Measurements from ENCODE around the gene SH3BP4.
"Not testable (repeated sequence)": the region's sequence is repeated elsewhere in the genome, so short reads cannot be mapped to it uniquely, and the experiment has no call there.

The SH3BP4 gene

GRCh38 chr2:235056768-235057167, 105.0 kb downstream of the SH3BP4 start:
- TF ChIP-seq CTCF (IDR thresholded peaks at IDR 0.05; ENCODE audit: insufficient read depth, low read depth, low read length, missing control alignments), result no peak
- no peak overlapping the region for H3K4me3 ChIP-seq (ENCODE audit: low read depth, low read length)
- no peak for DNase-seq (ENCODE audit: low read depth)

- H3K4me3 ChIP-seq (ENCODE audit: low read depth, low read length); DNase-seq (ENCODE audit: low read depth): not testable (repeated sequence)
These were observed 105.8 kb downstream of the SH3BP4 start for GRCh38 chr2:235057616-235058015.

- H3K4me3 ChIP-seq (ENCODE audit: low read depth, low read length), result no peak overlapping the region
- no peak for TF ChIP-seq CTCF (IDR thresholded peaks at IDR 0.05; ENCODE audit: insufficient read depth, low read depth, low read length, missing control alignments)
- no peak for DNase-seq (ENCODE audit: low read depth)
These were observed 107.3 kb downstream of the SH3BP4 start for GRCh38 chr2:235059161-235059560.

- TF ChIP-seq CTCF (IDR thresholded peaks at IDR 0.05; ENCODE audit: insufficient read depth, low read depth, low read length, missing control alignments), result no peak
- H3K4me3 ChIP-seq (ENCODE audit: low read depth, low read length), result no peak overlapping the region
These were observed 109.8 kb downstream of the SH3BP4 start for GRCh38 chr2:235061656-235062055.

GRCh38 chr2:235063471-235063961, 111.7 kb downstream of the SH3BP4 start:
- no peak for TF ChIP-seq CTCF (IDR thresholded peaks at IDR 0.05; ENCODE audit: insufficient read depth, low read depth, low read length, missing control alignments)
- DNase-seq (ENCODE audit: low read depth), result no peak
- no peak overlapping the region for H3K4me3 ChIP-seq (ENCODE audit: low read depth, low read length)

More at GRCh38 chr2:235061656-235062055, 109.8 kb downstream of the SH3BP4 start:
- no peak for DNase-seq (ENCODE audit: low read depth)

GRCh38 chr2:235064976-235065375, 113.2 kb downstream of the SH3BP4 start:
- TF ChIP-seq CTCF (IDR thresholded peaks at IDR 0.05; ENCODE audit: insufficient read depth, low read depth, low read length, missing control alignments), result no peak
- no peak overlapping the region for H3K4me3 ChIP-seq (ENCODE audit: low read depth, low read length)
- no peak for DNase-seq (ENCODE audit: low read depth)

- no peak for DNase-seq (ENCODE audit: low read depth)
- no peak overlapping the region for H3K4me3 ChIP-seq (ENCODE audit: low read depth, low read length)
- TF ChIP-seq CTCF (IDR thresholded peaks at IDR 0.05; ENCODE audit: insufficient read depth, low read depth, low read length, missing control alignments), result no peak
These were observed 114.7 kb downstream of the SH3BP4 start for GRCh38 chr2:235066490-235066889.

All from GM12865 (cell line).